Prostate gland (tissue), 2 donors: ENCODE measurements around the gene C1orf21.

ENCODE experiments used
- CTCF ChIP-seq, 4 experiments: fragments of 200-600 bp in 2 of 4; fragments of 450-650 bp in 2 of 4; sonication (generic) in 2 of 4; IDR thresholded peaks; 1 replicate in 3 of 4; 2 replicates in 1 of 4; pipeline ENCODE4 v1.5.1; 2016 to 2019; ENCODE audit warnings: antibody characterized with exemption in 4 of 4, mild to moderate bottlenecking in 2 of 4, moderate library complexity in 2 of 4
- POLR2A ChIP-seq: fragments of 450-650 bp; IDR thresholded peaks from one replicate; pipeline ENCODE4 v1.6.1; 2016; ENCODE audit warnings: antibody characterized with exemption, mild to moderate bottlenecking
- POLR2AphosphoS5 ChIP-seq: sonication (generic); formaldehyde crosslinking; IDR thresholded peaks from one replicate; pipeline ENCODE4 v1.6.1; 2017; ENCODE audit warnings: antibody characterized with exemption

- TF ChIP-seq CTCF (IDR thresholded peaks at IDR 0.05) (no peak), POLR2A (no peak), POLR2AphosphoS5 (no peak)
These were observed 242.4 kb downstream of the C1orf21 start for GRCh38 chr1:184629266-184629665.
